Naive thymus-derived CD4-positive, alpha-beta T cell (primary cell): ENCODE measurements around the gene A1CF. TPM values are rescaled to one million over a fixed set of nuclear protein-coding genes. Genes with fewer than 3 reads are reported as not detected.
"Not testable (repeated sequence)": the region's sequence is repeated elsewhere in the genome, so short reads cannot be mapped to it uniquely, and the experiment has no call there.

Experiments used
- ATAC-seq: fragments of 150-1000 bp; cut with Tn5 transposase; 2 replicates; pipeline ENCODE4 v1.10.0; 2021; ENCODE audit warnings: mild to moderate bottlenecking, moderate library complexity
- CTCF ChIA-PET: fragments of 350-600 bp; sonication (Branson Sonifier 250); formaldehyde crosslinking; loops from one replicate; lab custom pipeline; 2021; ENCODE audit warnings: antibody characterized with exemption; lab: Charles Lee
- POLR2A ChIA-PET: fragments of 350-600 bp; sonication (Branson Sonifier 250); formaldehyde crosslinking; loops from one replicate; lab custom pipeline; 2021; ENCODE audit warnings: antibody characterized with exemption, inconsistent platforms; lab: Charles Lee
- DNase-seq, 9 donors: peaks; one replicate each; pipeline versions ENCODE4 v3.0.0 to v3.0.0-alpha.2; 2020 to 2022; ENCODE audit warnings: mixed read lengths in 1 of 9
- H3K27ac ChIP-seq: one replicate; pipeline ENCODE4 v1.7.0; 2013; ENCODE audit warnings: mild to moderate bottlenecking, low read depth, low read length, moderate library complexity
- H3K27me3 ChIP-seq, 2 donors: one replicate each; pipeline ENCODE4 v1.7.0; 2013; ENCODE audit warnings: low read length in 2 of 2, mild to moderate bottlenecking in 2 of 2, moderate library complexity in 2 of 2; ENCODE audit not compliant: control insufficient read depth in 2 of 2, insufficient read depth in 2 of 2
- H3K36me3 ChIP-seq, 3 experiments: 1 replicate in 2 of 3; 2 replicates in 1 of 3; pipeline ENCODE4 v1.7.0; 2013; ENCODE audit warnings: low read length in 3 of 3, mild to moderate bottlenecking in 3 of 3, moderate library complexity in 1 of 3; ENCODE audit not compliant: insufficient read depth in 3 of 3, control insufficient read depth in 2 of 3
- H3K4me1 ChIP-seq, 2 donors: one replicate each; pipeline ENCODE4 v1.7.0; 2013; ENCODE audit warnings: low read length in 2 of 2, mild to moderate bottlenecking in 2 of 2, moderate library complexity in 1 of 2; ENCODE audit not compliant: control insufficient read depth in 2 of 2, insufficient read depth in 2 of 2
- H3K4me3 ChIP-seq: 2 replicates; pipeline ENCODE4 v1.7.0; 2013; ENCODE audit warnings: mild to moderate bottlenecking, low read length
- H3K9me3 ChIP-seq, 3 experiments: 1 replicate in 2 of 3; 2 replicates in 1 of 3; pipeline ENCODE4 v1.7.0; 2013; ENCODE audit warnings: low read length in 3 of 3; ENCODE audit not compliant: control insufficient read depth in 2 of 3
- H3K27ac Mint-ChIP-seq, 9 donors: one replicate each; pipeline ENCODE4 v1.8.0; 2020 to 2022; ENCODE audit warnings: mixed read lengths in 9 of 9, mild to moderate bottlenecking in 8 of 9, moderate library complexity in 5 of 9, inconsistent platforms in 2 of 9
- H3K27me3 Mint-ChIP-seq, 5 donors: one replicate each; pipeline ENCODE4 v1.8.0; 2021 to 2022; ENCODE audit warnings: mixed read lengths in 5 of 5, mild to moderate bottlenecking in 1 of 5
- H3K36me3 Mint-ChIP-seq, 5 donors: one replicate each; pipeline ENCODE4 v1.8.0; 2020 to 2022; ENCODE audit warnings: mixed read lengths in 5 of 5, mild to moderate bottlenecking in 3 of 5, inconsistent platforms in 1 of 5
- H3K4me1 Mint-ChIP-seq, 7 donors: one replicate each; pipeline ENCODE4 v1.8.0; 2020 to 2022; ENCODE audit warnings: mixed read lengths in 7 of 7, mild to moderate bottlenecking in 3 of 7, inconsistent platforms in 1 of 7
- H3K4me3 Mint-ChIP-seq, 10 donors: one replicate each; pipeline ENCODE4 v1.8.0; 2020 to 2022; ENCODE audit warnings: mild to moderate bottlenecking in 10 of 10, mixed read lengths in 10 of 10, moderate library complexity in 6 of 10, inconsistent platforms in 2 of 10
- H3K9me3 Mint-ChIP-seq, 11 donors: one replicate each; pipeline ENCODE4 v1.8.0; 2020 to 2022; ENCODE audit warnings: mixed read lengths in 11 of 11, mild to moderate bottlenecking in 4 of 11, inconsistent platforms in 1 of 11, moderate library complexity in 1 of 11
- intact Hi-C, 2 donors: fragments of 100-400 bp; cut with micrococcal nuclease; formaldehyde crosslinking; loops; one replicate each; pipeline ENCODE4 v1.15.1; 2023
- polyA plus RNA-seq, 2 donors: library from polyadenylated mRNA; unstranded; fragments of 300-500 nt; fragmentation: Illumina TruSeq; gene quantifications; one replicate each; pipeline ENCODE4 v1.2.3, GENCODE V29; 2021
- total RNA-seq, 6 experiments: library from RNA in 5 of 6; stranded (reverse) in 5 of 6; gene quantifications; 1 replicate in 5 of 6; 2 replicates in 1 of 6; pipeline ENCODE4 v1.2.3 and lab custom pipeline; 2021 to 2026

A1CF gene
- total and polyA plus RNA-seq, 7 experiments from 2014 or later = not detected

DNA sequence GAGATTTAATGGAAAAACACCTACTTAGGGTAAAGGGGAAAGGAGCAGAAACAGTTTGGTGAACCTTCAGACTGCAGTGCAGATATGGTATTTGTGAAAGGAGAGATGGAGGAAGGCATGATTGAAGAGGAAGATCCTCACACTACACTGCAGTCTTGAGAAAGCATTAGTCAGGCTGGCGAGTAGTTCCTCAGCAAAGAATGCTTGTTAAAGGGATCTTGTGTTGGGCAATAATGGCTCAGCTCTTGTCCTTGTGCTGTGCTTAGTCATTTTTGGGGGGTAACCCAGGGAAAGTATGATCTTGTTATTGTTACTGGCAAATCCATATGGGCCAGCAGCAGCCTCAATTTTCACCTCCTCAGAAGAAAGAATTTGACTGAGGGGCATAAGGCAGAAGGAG, 105.4 kb downstream of the A1CF start:
- H3K27ac ChIP-seq, H3K4me3 Mint-ChIP-seq, DNase-seq, intact Hi-C loops, H3K36me3 ChIP-seq, H3K4me1 ChIP-seq, H3K27ac Mint-ChIP-seq, H3K27me3 ChIP-seq, H3K9me3 Mint-ChIP-seq, POLR2A ChIA-PET, ATAC-seq, H3K4me1 Mint-ChIP-seq, H3K9me3 ChIP-seq, CTCF ChIA-PET, H3K36me3 Mint-ChIP-seq, H3K4me3 ChIP-seq, H3K27me3 Mint-ChIP-seq: not testable (repeated sequence)

DNA sequence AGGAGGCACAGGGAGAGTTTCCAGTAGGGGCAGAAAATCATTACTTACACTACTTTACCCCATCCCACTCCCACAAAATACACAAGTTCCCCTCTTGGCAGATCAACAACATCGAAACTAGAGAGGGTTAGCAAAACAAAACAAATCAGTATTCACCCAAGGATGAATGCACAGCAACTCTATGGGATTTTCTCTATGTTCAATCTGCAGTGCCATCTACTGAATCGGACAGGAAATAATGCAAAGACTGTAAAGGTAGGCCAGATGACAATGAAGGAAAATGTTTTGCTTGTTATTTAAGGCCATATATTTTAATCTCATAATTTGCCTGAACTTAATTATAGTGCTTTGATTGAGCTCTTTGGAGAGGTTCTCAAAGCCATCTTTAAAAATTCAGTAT, 110.6 kb downstream of the A1CF start:
- H3K9me3 ChIP-seq, H3K4me3 ChIP-seq, H3K4me3 Mint-ChIP-seq, POLR2A ChIA-PET, H3K27ac ChIP-seq, H3K27ac Mint-ChIP-seq, DNase-seq, H3K4me1 Mint-ChIP-seq, ATAC-seq, intact Hi-C loops, H3K4me1 ChIP-seq, H3K27me3 ChIP-seq, CTCF ChIA-PET, H3K36me3 Mint-ChIP-seq, H3K9me3 Mint-ChIP-seq, H3K27me3 Mint-ChIP-seq, H3K36me3 ChIP-seq: not testable (repeated sequence)

DNA sequence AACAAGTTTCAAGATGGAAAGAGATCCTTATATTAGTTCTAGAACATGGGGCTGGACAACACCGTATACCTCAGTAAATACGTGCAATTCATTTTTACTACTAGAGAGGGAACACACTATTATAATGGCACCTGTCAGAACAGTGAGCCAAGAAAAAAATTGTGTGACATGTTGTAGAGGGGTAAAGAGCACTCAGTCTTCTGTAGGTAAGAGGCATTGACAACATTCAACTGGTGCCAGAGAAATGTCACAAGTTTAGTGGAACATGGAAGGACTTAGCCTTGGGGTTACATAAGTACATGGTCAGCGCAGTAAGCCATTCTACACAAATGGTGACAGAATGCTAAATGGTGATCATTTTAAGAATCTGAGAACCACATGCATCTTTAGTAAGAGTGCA, 113.4 kb downstream of the A1CF start:
- CTCF ChIA-PET = not testable (repeated sequence)

DNA sequence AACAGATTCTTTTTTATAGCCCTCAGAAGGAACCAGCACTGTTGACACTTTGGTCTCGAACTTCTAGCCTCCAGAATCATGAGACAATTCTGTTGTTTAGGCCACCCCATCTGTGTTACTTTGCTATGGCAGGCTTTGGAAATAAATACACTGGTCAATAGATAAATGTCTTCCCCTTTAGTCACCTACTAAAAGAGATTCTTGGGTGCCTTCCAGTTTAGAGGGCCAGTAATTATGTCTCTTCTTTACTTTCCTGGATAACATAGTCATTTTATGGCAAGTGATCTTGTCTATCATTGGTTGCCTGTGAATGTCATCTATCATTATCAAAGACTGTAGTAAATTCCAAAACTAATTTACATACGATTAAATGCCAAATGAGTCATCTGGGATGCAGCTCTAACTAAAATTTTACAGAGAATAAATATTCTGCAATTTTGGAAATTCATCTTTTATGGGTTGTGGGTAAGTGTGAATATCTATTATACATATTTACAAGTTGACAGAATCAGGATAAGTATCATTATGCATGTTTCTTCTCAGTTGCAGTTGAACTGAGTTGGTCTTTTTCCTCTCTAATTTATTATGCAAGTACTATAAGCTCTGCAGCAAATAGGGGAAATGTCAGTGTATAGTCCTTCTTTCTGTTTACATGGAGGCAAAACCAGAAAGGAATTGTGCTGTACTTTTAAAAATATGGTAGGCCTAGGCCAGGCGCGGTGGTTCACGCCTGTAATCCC, 118.5 kb downstream of the A1CF start:
- H3K9me3 Mint-ChIP-seq = peaks cover 0 to 24% (median 10%) of the 10 kb centered on the region in 11 donors
- H3K27ac Mint-ChIP-seq, DNase-seq, H3K4me1 ChIP-seq, POLR2A ChIA-PET, H3K4me3 ChIP-seq, H3K27me3 Mint-ChIP-seq, ATAC-seq, H3K27me3 ChIP-seq, H3K4me3 Mint-ChIP-seq, CTCF ChIA-PET, H3K9me3 ChIP-seq, H3K27ac ChIP-seq, H3K36me3 Mint-ChIP-seq, intact Hi-C loops, H3K36me3 ChIP-seq, H3K4me1 Mint-ChIP-seq: not testable (repeated sequence)

More for the DNA sequence above, 113.4 kb downstream of the A1CF start:
- intact Hi-C loops, H3K9me3 Mint-ChIP-seq, H3K27me3 Mint-ChIP-seq, H3K27me3 ChIP-seq, H3K4me1 Mint-ChIP-seq, DNase-seq, POLR2A ChIA-PET, H3K36me3 ChIP-seq, H3K27ac ChIP-seq, H3K36me3 Mint-ChIP-seq, H3K4me3 Mint-ChIP-seq, H3K4me3 ChIP-seq, ATAC-seq, H3K27ac Mint-ChIP-seq, H3K9me3 ChIP-seq, H3K4me1 ChIP-seq: not testable (repeated sequence)

Other genes with a start within 250 kb of the A1CF start
- 1 to 10 TPM; 1.7 to 3.9 (median 2.3) TPM for gene ASAH2B, start 145.7 kb downstream of the A1CF start, total RNA-seq
- gene ASAH2B, start 145.7 kb downstream of the A1CF start, polyA plus RNA-seq = 1 to 10 TPM; 2.0 to 3.9 TPM
- gene PRKG1, start 188.9 kb upstream of the A1CF start, total RNA-seq = under 1 TPM in 1 of 5 experiments, not detected in 4; 0.19 TPM
- gene PRKG1, start 188.9 kb upstream of the A1CF start, polyA plus RNA-seq = not detected